Embryonic facial prominence (tissue), 1 donor: ENCODE data around the gene GALNT17.
"Not testable (repeated sequence)": the region's sequence is repeated elsewhere in the genome, so short reads cannot be mapped to it uniquely, and the experiment has no call there.

ENCODE experiments used
- DNase-seq: peaks from one replicate; pipeline ENCODE4 v3.0.0-alpha.2; 2016; ENCODE audit errors: extremely low spot score

Gene GALNT17

DNA sequence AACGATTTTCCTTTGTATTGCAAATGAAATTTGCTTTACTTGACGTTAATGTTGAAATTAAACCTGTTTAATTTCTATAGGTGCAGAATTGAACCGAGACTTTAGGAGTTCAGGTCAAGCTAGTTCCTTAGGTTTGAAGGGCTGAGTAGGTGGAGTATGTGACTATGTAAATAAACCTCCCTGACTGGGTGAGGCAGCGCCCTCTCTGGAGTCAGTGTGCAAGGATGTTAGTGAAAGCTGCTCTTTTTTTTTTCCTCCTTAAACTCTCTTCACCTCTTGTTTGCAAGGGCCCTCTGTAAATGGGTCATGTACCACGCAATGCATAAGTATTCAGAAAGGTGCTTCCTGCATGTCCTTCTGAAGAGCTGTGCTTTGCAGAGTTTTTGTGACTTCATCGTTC, 33.8 kb downstream of the GALNT17 start:
- DNase-seq: no peak

DNA sequence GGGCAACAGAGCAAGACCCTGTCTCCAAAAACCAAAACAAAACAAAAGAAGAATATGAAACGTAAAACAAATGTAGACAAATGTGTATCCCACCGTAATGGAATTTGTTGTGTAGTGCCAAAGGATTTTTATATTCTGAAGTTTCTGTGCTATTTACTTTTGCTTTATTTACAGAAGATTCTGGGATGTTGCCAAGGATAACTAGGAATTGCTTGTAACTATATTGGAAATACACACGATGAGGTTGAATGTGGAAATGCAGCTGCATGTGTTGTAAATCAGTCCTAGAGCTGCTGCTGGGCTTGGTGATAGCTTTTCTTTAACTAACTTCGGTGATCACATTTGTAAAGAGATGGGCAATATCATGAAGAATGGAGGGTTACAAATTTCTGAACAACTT, 39.5 kb downstream of the GALNT17 start:
- peak; percentile 19 for DNase-seq

DNA sequence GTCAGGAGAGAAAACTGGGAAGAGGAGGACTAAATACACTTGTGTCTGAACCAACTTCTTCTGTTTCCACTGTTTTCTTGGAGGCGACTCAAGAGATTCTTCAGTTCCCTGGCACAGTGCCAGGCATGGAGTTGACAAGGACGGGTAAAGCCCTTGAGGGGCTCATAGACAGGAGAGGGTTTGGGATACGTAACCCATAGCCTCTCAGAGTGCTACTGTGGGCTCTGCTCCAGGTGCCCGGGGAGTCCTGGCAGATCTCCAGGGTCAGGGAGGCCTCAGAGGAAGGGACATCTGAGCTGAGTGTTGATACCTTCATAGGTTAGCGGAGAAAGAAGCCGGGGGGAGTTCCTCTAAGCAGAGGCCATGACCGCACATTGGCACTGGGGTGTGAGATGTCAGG, 42.0 kb downstream of the GALNT17 start:
- DNase-seq: no peak

DNA sequence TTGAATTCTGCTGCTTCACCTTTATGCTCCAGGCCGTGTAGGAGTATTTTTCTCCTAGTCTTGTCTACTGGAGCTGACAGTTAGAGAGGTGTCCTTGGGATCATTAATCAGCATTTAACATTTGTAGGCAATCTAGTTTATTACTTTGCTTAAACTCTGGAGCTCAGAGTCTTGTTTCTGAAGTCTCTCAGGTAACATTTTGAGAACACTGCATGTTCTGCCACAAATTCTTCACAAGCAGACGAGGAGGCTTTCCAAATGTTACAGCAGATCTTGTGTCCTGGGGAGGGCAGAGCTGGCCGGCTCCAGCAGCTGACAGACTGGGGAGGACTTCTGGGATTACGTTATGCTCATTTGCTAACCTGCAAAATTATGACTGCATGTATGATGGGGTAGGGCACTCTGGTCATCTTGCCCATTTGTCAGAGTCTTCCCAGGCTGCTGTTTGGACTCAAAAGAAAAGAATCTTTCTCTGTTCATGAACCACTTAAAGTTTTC, 50.5 kb downstream of the GALNT17 start:
- no peak for DNase-seq

DNA sequence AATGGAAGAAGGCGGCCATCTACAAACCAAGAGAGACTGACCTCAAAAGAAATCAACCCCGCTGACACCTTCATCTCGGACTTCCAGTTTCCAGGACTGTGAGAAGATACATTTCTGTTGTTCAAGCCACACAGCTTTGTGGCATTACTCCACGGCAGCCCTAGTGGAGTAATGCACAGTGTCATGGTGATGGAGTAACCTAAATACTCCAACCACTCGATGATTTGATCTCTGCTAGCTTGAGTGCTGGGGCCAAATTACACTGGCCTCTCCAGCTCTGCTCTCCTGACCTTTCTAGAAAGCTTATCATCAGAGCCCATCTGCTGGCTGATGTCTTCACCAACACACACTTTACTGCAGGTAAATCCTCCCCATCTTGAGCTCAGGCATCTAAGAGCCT, 52.2 kb downstream of the GALNT17 start:
- no peak for DNase-seq

DNA sequence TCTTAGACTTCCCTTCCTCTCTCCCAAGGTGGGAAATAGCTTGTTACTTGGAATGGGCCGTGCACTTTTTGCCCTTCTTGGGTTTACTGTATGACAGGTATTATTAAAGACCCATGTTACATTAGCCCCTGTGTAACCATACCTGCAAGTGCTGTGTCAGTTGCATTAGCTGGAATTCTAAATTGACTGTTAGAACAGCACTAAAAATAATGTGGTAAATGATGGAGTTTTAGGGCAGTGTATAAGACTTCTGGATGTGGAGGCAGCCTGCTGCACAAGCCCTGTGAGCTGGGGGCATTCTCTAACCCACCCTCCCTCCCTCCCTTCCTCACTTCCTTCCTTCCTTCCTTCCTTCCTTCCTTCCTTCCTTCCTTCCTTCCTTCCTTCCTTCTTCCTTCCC, 52.7 kb downstream of the GALNT17 start:
- no peak for DNase-seq

DNA sequence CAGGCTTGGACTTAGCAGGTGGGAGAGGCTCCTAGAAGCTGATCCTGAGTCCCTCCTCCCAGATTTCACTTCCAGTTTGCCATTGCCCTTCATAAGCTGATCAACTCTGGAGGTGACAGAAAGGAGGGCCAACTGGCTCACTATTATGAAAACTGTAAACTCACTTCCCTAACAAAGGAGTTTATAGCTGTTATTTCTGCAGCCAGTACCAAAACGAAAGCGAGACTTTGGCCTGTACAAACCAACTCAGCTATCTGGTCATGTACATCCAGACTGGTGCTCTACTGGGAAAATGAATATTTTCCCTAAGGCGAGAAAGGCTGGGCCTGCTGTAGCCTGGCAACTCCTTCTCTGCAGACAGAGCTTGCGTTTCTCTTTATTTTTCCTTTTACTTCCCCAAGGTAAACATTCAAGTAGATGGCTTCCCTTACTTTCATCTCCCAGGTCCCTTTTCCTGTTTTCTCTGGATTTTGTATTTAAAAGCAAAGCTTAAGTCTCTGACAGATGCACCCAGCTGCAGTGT, 54.7 kb downstream of the GALNT17 start:
- no peak for DNase-seq

DNA sequence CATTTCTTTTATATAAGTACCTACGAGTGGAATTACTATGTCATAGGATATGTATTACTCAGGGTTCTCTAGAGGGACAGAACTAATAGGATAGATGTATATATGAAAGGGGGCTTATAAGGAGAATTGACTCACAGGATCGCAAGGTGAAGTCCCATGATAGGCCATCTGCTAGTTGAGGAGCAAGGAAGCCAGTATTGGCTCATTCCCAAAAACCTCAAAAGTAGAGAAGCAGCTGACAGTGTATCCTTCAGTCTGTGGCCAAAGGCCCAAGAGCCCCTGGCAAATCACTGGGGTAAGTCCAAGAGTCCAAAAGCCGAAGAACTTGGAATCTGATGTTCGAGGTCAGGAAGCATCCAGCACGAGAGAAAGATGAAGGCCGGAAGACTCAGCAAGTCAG, 59.8 kb downstream of the GALNT17 start:
- DNase-seq: no peak

DNA sequence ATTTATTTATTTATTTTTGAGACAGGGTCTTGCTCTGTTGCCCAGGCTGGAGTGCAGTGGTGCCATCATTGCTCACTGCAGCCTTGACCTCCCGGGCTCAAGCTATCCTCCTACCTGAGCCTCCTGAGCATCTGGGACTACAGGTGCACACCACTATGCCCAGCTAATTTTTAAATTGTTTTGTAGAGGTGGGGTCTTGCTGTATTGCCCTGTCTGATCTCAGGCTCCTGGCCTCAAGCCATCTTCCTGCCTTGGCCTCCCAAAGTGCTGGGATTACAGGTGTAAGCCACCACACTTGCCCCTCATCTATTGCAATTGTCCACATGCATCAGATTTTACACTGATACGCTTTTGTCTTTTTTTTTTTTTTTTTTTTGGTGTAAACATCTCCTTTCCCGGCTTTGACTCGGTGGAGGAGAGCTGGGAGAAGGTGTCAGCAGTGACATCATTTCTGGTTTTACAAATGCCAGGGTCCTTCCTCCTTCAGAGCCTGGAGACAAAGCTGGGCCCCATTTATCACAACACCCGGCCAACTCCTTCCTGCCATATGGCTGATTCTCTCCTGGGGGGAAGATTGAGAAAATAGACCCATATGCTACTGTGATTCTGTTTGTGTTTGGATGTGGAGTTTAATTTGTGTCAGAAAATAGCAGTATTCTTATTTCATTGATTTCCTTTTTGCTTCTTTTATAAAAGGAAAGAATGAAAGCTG, 61.3 kb downstream of the GALNT17 start:
- no peak for DNase-seq

DNA sequence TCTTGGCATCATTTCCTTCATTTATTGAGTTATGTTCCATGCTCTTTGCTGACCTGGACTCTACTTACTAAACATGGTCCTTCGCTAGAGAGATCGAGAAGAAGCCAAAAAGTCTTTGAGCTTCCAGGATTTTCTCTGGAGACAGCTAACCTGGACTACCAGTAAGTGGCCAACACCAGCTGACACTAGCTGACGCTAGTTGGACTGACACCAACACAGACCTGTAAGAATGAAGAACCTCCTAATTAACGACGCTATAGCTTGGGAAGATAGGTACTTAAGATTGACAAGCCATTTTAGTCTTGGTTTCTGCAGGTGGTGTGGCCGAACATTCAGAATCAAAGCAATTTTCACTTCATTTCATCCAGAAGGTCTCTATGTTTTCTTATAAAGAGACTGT, 66.4 kb downstream of the GALNT17 start:
- DNase-seq: no peak

DNA sequence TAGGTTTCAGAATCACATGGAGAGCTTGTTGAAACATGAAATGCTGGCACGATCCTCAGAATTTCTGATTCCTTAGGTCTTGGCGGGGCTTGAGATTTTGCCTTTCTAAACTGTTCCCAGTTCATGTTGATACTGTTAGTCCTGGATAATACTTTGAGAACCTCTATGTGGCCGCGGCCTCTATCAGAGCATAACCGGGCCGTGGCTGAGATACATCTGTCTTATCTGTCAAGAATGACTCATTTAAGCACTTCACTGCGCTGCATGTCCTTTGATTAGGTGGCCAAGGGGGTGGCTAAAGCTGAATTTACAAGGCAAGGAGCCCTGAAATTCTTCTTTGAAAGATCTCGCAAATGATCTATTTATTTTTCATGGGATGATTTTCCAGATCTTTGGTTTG, 66.9 kb downstream of the GALNT17 start:
- no peak for DNase-seq

DNA sequence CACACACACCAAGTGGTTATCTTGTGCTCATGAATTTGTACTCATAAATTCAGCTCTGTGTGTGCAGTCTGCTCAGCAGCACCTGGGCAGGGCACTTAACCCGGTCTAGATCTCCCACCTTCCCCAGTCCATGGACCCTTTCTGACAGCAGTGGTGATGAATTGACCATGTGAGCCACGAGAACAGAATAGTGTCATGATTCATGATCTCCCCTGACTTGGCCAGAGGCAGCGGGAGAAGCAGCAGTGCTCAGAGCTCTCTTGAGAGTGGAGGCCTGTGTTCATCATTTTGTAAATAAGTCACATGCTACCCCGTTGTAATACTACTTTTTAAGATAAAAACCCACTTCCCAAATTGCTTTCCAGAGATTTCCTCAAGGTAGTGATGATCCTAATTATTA, 74.2 kb downstream of the GALNT17 start:
- no peak for DNase-seq

DNA sequence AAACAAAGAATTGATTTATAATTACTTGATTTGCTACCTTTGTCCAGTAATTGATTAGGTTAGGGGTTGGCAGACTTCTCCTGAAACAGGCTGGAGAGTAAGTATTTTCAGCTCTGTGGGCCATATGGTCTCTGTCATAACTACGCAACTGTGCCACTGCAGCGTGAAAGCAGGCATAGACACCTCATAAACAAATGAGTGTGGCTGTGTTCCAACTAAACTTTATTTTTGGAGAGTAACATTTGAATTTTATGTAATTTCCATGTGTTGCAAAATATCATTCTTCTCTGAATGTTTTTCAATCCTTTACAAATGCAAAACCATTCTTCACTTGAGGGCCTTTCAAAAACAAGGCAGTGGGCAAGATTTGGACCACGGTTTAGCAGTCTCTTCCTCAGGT, 76.9 kb downstream of the GALNT17 start:
- DNase-seq: no peak

DNA sequence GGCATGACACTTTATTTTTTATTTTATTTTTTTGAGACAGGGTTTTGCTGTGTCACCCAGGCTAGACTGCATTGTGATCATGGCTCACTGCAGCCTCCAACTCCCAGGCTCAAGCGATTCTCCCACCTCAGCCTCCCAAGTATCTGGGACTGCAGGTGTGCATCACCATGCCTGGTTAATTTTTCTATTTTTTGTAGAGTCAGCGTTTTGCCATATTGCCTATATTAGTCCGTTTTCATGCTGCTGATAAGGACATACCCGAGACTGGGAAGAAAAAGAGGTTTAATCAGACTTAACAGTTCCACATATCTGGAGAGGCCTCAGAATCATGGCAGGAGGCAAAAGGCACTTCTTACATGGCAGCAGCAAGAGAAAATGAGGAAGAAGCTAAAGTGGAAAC, 77.5 kb downstream of the GALNT17 start:
- not testable (repeated sequence) for DNase-seq

DNA sequence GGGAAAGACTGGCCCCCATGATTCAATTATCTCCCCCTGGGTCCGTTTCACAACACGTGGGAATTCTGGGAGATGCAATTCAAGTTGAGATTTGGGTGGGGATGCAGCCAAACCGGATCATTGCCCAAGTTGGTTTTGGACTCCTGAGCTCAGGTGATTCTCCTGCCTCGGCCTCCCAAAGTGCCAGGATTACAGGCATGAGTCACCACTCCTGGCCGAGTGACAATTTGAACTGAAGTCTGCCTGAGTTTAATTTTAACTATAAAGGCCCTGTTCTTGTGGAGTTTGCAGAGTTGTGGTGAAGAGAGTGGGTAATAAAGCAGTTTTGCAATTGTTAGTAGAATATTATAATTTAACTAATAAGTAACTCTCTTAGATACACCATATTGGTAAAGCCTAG, 78.3 kb downstream of the GALNT17 start:
- no peak for DNase-seq

DNA sequence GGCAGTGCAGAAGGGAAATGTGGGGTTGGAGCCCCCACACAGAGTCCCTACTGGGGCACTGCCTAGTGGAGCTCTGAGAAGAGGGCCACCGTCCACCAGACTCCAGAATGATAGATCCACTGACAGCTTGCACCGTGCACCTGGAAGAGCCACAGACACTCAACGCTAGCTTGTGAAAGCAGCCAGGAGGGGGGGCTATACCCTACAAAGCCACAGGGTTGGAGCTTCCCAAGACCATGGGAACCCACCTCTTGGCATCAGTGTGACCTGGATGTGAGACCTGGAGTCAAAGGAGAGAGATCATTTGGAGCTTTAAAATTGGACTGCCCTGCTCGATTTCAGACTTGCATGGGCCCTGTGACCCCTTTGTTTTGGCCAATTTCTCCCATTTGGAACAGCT, 80.5 kb downstream of the GALNT17 start:
- not testable (repeated sequence) for DNase-seq

DNA sequence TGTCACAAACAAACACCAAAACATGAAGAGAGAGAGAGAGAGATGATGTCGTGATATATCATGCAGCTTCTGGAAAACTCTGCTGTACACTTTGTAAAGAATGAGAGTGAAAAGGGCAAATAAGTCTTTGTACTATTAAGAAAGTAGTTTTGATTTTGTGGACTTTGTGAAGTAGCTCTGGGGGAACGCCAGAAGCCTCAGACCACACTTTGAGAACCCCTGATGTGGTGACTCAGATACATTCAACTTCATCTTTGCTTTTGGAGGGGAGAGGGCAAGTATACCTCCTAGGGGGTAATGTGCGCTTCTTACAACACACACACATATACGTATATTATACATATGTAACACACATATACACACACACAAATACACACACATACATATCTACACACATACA, 84.3 kb downstream of the GALNT17 start:
- no peak for DNase-seq

DNA sequence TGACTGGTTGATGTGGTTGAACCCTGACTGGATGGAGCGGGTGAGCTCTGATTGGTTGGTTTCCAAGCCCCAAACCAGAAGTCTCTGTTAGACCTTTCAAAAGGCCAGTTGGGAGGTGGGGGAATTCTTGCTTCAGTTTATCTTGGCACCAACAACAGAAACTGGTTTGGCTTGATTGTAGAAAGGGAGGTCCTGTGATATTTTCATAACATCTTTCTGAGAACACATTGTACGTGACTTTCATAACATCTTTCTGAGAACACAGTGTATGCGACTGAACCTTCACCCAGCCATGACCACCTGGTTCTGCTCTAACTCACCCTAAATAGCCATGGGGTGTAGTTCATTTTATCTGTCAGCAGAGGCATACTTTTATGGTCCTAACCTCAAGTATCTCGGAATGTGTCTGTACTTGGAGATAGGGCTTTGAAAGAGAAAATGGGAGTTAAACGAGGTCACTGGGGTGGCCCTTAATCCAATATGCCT, 88.3 kb downstream of the GALNT17 start:
- DNase-seq: no peak

DNA sequence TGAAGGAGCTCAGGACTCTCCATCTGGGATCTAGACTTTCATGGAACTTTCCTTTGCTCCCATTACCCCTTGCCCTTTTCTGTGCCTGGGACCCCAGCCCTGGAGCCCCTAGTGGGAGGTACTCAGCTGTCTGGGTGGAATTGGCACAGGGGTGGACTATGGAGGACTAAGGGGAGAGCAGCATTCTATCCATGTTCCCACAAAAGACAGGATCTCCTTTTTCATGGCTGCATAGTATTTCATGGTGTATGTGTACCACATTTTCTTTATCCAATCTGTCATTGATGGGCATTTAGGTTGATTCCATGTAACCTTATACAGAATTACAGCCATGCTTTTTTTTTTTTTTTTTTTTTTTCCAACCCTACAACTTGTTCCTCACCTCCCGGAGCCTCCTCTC, 89.1 kb downstream of the GALNT17 start:
- DNase-seq: no peak

DNA sequence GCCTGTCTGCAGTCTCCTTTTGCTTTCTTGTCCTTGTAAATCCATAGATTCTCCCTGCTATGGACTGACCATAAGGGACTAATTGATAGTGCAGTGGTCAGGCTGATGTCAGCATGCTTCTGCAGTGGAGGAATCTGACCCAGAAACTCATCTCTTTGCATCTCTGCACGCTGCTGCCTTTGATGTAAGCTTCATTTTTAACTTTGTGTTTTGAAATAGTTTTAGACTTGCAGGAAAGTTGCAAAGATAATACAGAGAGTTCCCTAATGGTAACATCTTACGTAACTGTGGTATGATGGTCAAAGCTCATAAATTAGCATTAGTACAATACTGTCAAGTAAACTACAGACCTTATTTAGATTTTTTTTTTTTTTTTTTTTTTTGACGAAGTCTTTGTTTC, 89.6 kb downstream of the GALNT17 start:
- DNase-seq: no peak

DNA sequence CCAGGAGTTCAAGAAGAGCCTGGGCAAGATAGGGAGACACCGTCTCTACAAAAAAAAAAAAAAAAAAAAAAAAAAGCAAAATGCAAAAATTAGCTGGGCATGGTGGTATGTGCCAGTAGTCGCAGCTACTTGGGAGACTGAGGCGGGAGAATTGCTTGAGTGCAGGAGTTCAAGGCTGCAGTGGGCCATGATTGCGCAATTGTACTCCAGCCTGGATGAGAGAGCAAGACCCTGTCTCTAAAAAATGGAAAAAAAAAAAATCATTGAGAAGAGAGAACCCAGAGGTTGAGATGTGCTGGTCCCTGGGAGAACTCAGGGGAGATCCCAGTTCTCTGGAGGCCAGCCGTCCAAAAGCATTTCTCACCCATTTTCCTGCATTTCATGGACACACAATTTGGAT, 95.2 kb downstream of the GALNT17 start:
- no peak for DNase-seq

DNA sequence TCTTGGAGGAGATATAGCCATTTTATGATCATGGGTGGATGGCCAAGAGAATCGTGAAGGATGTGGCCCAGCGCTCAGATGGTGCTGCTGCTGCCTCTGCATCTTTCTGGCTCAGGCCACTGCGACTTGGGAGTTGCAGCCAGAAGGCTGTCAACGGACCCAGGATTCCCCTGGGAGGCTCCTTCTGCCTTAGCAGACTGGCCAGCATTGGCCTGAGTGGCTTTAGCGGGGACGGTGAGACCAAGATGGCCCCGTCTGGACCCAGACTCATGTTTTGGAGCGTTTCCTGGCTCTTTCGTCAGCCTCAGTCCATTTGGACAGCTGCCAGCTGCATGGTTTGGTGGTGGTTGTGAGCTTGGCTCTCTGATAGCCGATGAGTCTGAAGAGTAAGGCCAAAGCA, 97.2 kb downstream of the GALNT17 start:
- DNase-seq: no peak

DNA sequence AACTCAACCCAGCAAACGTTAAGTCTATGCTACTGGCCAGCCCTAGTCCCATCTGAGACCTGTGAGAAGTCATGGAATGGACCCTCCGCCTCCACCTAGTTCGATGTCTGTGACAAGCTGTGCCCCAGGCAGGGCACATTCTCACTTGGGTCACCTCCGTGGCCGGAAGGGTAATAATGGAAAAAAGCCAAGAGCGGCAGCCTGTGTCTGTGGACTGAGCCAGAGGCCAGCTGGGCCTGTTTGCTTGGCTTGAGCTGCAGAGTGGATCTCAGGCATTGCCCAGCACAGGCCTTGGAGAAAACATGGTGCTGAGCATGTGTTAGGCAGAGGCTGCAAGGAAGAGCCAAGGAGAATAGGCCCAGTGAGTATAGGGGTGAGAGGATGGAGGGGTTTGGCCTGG, 97.8 kb downstream of the GALNT17 start:
- no peak for DNase-seq

DNA sequence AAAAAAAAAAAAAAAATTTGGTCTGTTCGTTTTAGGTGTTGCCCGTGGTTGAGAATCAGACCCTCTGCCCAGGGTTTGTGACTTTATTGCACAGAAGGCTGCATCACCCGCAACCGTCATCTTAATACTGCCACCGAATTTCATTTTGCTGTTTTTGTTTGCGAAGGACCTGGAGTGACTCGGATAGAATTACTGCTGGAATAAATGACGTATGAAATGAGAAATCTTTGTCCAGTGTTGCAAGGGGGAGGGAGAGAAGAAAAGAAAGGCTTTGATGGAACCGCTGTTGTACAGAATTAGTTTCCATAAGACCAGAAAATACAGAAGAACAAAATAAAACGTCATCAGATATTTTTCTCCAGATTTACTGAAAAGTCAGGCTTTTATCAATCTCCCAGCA, 103.3 kb downstream of the GALNT17 start:
- DNase-seq: no peak
